Measurements from ENCODE around the gene ARNT2.
"Not testable (repeated sequence)": the region's sequence is repeated elsewhere in the genome, so short reads cannot be mapped to it uniquely, and the experiment has no call there.

Gene ARNT2

DNA sequence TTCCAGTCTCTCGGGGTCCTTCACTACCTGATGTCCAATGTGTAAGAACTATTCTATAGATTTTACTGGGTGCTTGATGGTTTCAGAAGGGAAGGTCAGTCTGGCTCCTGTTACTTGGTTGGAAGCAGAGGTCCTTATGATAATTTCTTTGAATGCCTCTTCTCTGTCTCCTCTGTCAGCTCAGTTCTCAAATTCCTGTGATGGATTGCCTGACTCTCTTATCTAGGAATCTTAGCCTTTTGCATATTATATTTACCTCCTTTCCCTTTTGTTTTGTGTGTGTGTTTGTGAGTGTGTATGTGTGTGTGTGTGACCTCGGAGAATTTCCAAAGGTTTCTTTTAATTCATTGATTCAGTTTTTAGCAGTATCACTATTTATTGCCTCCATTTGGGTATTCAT is 88.2 kb downstream of the ARNT2 start:
- no peak for DNase-seq

DNA sequence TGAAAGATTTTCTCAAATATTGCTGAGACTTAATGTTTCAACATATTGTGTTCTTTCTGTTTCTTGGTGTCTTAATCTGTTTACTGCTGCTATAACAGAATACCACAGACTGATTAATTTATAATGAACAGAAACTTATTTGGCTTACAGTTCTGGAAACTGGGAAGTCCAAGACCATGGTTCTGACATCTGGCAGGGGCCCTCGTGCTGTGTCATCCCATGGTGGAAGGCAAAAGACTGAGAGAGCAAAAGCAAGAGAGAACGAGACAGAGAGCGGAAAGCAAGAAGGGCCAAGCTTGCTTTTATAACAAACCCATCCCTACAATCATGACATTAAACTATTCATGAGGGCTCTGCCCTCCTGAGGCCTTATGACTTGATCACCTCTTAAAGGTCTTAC is 88.7 kb downstream of the ARNT2 start:
- no peak for DNase-seq

DNA sequence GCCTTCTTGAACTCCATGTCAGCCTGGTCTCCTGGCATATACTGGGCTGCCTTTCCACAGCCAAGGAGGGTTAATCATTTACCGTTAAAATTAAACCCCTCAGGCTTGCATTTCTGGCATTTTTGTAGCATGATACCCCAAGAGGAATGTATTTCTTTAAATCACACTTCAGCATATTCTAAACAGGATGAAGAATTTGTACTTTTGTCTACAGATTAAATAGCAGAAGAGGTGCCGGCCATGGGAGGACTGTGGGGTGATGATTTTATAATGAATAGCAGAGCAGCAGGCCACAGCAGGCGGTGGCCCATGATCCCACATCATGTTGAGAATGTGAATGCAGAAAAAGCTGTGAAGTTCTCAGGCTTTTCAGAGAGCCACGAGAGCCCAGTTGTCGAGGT is 90.2 kb downstream of the ARNT2 start:
- no peak for DNase-seq

DNA sequence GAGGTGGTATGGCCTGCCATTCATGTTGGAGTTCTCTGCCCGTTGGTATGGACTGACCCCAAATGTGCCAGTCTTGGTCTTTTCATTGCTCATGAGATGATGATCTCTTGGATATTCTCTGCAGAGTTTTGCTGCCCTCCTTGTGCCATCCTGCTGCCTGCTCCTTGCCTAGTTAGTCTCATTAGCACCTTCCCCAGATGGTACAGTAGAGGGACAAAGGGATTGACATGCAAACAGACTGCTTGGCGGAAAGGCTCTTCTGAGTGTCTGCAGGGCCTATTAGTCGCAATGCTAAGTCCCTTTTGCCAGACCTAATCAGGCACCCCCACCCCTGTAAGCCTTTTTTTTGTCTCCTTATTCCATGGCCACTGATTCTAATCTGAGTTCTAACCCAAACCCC is 90.6 kb downstream of the ARNT2 start:
- no peak for DNase-seq

DNA sequence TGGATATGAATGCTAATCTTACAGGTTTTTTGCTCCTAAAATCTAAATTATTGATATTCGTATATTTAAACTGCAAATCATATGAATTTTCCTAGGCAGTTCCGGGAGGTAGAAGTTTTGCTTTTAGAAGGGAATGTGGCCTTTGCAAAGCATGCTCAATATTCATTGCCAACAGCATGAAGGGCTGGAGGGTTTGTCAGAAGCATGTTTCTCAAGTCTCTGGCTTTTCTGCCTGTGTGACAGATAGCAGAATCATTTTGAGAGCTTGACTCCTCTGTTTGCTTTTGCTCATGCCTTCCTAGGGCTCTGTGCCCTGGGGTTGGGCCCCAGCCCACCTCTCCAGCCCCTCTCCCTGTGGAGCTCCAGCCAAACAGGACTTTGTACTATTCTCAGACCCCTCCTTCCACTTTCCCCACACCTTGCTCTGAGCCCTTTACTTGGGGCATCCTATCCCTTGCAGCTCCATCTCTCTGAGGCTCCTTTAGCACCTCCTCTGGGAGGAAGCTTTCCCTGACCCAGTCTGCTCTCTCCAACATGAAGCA is 91.3 kb downstream of the ARNT2 start:
- DNase-seq: no peak

DNA sequence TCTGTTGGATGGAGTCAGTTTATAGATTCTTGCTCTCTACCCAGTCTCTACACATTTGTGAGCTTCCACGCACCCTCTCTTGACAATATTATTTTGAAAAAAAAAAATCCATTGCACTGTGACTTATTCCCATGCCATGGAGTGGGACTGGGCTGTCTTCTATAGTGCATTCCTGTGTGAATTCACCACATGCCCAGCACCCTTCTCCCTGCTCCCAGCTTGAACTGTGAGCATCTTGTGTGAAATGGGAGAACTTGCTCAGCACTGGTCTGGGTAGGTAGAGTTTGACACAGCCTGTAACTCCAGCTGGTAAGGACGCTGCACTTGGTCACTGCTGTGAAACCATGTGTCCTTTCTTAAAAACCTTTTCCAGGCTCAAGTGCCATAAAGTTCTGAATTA is 91.9 kb downstream of the ARNT2 start:
- no peak for DNase-seq

DNA sequence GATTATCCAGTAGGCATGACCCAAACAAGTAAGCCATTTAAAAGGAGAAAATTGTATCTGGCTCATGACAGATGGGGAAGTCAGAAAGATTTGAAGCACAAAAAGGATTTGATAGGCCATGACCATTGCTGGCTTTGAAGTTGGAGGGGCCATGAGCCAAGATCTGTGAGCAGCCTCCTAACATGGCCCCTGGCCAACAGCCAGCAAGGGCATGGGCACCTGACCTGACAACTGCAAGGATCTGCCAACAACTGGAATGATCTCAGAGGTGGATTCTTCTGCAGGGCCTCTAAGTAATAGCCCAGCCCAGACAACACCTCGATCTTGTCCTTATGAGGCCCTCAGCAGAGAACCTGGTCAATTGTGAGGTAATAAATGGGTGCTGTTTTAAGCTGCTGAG is 93.0 kb downstream of the ARNT2 start:
- DNase-seq: no peak

DNA sequence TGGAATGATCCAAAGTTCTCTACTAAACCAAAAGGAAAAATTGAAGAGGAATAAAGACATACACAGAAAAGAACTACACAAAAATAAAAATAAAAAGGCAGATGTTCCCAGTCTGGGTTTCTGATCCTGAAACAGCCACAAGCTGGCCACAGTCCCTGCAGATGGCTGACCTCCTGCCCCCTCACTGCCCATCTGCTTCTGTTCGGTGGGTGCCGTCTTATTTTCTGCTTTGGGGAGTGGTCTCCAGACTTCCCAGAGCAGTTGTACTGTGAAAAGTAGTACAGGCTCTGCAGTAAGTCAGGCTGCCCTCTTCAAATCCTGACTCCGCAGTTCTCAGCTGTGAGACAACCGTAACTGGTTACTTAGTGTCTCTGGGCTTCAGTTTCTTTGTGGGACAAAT is 94.5 kb downstream of the ARNT2 start:
- DNase-seq: no peak

DNA sequence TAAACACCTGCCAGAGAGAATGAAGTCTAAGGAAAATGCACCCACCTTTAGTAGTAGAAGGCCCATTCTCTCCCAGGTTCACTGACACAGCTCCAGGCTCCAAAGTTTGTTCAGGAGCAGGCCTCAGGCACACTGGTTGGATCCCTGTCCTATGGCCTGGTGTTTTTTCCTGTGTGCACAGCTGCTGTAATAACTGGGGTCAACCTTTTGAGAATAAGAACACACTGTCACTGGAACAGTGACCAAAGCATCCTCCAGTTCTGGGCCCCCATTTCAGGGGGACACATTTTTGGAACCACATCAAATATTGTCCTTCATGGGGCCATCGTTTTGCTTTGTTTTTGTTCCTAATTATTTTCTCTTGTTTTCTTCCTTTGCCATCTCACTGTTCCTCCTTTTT is 95.8 kb downstream of the ARNT2 start:
- DNase-seq: no peak

DNA sequence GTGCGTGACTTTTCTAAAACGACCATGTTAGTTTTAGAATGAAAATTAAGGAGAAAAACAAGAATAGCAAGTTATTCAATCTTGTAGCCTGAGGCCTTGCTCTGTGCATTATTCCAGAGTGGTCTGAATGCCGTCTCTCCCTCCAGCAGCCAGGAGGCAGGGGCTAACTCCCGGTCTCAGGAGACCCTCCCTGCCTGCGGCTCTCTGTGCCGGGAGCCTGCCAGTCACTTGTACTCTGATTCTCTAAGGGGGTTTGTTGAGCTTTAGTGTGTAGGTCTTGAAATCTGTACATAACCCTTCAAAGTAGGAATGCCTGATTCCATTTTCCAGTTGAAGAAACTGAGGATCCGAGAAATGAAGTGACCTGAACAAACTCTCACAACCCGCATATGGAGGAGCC is 97.3 kb downstream of the ARNT2 start:
- DNase-seq: no peak

DNA sequence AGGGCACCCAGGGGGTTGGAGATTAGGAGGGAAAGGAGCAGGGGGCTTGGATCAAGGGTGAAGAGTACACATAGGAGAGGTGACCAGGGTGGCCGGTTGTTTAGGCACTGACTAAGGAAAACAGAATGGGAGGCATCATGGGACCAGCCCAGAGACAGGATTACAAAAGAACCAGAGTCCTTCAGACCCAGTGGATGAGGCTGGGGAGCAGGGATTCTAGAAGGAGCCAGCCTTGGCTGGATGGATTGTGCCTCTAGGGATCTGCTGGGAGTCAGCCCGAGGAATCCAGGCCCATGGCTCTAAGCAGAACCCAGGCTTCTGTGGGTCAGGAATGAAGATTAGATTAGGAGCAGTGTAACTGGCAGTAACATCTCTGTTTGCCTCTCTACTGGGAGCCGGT is 98.6 kb downstream of the ARNT2 start:
- no peak for DNase-seq

DNA sequence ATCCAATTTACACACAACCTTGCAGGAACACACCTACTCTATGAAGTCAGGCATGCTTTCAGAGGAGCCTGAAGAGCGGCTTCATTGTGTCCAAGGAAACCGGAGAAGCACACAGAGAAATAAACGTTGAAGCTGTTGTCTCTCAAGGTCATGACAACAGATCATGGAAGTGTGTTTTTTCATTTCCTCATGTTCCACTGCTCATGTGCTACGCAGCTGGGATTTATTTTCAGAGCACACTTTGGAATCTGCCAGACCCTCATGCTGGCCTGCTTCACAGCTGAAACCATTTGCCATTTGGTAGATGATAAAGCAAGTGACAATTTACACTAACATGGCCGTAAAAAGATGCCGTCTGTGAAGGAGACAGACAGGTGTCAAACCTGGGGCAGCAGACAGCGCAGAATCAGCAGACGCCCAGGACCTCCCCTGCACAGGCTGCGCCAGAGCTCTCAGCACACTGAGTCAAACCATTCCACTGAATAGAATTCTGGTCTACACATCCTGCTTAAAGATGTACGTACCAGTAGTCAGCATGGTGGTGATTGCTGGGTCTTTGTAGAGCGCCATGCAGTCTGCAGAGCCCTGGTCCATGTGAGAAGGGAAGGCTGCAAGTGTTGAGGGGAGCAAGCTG is 99.3 kb downstream of the ARNT2 start:
- DNase-seq: no peak

DNA sequence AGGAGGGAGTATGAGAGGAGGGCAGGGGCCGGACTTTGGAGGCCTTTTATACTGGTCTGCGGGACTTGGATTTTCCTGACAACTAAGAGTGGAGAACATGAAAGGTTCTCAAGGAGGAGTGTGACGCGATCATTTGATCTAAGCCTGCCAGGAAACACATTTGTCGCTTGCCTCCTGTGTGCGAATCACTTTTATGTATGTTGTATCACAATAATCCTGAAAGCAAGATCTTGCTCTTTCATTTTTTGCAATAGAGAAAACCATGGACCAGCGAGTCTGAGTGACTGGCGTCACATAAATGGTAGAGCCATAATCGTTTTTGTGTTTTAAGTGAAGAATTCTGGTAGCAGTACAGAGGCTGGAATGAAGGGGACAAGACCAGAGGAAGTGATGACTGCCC is 100.7 kb downstream of the ARNT2 start:
- DNase-seq: no peak

DNA sequence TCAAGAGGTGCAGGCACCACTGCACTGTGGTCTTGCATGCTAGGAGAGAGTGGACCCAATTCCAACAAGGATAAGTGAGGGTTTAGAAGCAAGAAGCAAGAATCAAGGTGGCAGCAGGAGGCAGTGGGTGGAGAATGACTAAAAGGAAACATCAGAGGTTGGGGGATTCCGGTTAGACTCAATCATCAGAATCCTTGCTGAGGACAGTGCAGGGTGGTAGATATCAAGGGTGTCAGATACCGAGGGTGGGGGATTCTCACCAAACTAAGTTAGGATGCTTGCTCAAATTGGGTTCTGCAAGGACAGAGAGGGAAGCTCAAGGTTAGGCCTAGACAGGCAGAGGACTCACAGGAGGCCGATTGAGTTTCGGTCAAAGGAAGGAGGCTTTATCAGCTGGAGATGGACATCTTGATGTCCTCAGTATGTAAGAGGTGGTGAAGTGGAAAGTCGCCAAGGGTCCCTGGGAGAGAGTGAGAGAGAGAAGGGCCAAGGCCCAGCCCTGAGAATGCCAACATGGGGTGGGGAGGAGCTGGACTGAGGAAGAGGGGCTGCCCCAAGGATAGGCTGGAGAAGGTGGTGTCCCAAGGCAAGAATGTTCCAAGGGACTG is 102.2 kb downstream of the ARNT2 start:
- DNase-seq: no peak

DNA sequence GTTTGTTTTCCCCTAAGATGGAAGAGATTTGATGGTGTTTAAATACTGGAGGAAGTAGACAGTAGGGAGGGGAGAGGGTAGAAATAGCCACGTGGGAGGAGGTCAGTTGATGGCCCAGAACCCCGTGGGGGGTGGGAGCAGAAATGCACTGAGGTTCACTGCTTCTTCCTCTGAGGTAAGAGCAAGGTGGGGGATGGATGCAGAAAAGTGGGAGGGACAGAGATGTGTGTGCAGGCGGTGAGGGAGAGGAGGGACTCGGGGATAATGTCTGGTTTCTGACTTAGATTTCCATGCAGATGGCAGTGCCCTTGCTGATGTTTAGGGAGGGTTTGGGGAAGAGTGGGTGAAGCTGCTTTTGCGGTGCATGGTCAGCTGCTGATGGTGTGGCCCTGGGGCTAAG is 102.9 kb downstream of the ARNT2 start:
- DNase-seq: peak in 3 of 4 experiments; percentile 17 to 22 (median 20)

DNA sequence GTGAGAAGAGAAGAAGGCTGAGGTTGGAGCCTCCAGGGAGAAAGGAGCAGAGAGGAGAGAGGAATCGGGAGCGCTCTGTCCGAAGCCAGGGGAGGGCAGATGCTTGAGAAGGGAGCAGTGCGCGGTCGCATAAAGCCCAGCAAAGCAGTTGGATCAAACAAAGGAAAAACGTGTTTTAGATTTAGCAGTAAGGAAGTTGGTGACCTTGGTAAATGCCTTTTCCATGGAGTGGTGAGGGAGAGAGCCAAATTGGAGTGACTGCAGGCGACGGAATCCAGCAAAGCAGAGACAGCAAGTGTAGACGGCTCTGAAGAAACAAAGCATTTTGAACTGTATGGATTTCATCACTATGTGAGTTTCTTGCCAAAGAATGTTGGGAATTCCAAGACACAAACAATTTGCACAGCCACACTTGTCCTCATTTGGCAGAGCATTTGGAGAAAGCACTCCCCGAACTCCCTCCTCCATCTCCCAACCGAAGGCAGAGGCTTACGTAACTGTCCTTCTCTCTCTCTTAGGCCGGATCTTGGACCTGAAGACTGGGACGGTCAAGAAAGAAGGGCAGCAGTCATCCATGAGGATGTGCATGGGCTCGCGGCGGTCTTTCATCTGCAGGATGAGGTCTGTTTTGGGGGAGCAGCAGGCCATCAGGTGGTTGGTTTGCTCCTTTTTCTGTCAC is 103.6 kb downstream of the ARNT2 start:
- no peak for DNase-seq

DNA sequence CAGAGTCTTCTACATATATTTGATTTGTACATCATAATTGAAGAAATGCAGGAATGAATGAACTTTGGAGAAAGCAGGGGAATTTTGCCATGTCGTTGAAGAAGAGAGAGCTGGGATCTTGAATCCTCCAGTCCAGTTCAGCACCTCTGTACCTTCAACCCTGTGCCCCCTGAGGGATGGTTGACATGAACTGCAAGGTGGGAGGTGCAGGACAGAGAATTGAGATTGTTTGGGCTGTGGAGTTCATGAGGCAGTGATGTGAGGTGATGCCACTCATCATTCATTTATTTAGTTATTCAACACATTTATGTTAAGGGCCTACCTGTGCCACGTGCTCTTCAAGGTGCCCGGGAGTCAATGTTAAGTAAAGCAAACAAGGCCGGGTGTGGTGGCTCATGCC is 104.6 kb downstream of the ARNT2 start:
- DNase-seq: no peak

DNA sequence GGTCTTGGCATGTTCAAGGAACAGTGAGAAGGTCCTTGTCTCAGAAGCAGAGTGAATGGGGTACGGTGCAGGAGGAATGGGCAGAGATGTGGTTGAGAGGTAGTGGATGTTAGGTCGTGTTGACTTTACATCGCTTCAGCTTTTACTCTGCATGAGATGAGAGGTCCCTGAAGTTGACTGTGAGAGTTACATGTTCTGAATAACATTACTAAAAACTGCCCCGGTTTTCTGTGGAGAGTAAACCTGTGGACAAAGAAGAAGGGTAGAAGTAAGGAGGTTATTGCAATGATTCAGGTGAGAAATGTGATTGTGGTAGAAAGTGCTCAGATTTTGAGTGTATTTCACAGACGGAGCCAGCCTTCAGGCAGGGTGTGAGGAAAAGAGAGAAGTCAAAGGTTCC is 105.6 kb downstream of the ARNT2 start:
- DNase-seq: no peak

DNA sequence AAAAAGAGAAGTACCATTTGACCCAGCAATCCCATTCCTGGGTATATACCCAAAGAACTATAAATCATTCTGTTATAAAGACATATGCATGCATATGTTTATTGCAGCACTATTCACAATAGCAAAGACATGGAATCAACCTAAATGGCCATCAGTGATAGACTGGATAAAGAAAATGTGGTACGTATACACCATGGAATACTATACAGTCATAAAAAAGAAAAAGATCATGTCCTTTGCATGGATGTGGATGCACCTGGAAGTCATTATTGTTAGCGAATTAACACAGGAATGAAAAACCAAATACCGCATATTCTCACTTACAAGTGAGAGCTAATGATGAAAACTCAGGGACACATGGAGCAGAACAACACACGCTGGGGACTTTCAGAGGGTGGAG is 106.8 kb downstream of the ARNT2 start:
- not testable (repeated sequence) for DNase-seq

DNA sequence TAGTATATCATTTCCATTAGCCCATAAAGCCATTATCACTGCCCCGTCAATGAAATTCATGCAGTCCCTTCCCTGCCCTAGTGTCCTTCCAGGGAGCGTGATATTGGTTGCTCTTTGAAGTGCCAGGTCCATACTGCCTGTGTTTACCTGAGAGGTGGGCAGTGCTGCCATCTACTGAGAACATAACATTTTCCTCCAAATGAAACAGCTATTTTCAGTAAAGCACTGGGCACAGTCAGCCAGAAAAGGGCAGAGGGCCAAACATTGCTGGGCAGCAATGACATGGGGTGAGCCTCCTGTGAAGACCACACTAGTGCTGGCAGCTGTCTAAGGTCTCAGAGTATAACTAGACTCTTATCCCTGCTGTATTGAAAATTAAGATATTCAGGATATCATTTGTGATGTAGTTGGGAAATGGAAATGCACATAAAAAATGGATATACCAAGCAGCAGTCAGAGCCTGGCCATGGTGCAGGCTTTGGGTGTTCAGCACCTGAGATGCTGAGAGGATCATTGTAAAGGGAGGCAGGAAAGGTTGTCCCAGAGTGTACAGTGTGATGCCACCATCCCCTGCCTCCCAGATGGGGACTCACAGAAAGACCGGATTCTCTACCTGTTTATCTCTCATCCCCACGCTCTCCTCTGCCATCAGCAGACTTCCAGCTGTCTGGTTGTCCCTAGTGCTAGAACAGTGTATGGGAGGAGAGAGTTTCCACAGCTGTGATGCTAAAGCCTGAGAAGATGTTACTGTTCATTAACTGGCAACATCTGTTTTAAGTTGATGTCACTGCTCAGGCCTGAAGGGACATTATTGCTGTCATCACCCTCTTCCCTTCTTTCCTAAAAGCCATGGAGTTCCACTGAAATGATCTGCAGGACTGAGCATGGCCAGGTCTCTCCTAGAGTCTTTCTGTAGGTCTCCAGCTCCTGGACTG is 108.8 kb downstream of the ARNT2 start:
- DNase-seq: no peak

DNA sequence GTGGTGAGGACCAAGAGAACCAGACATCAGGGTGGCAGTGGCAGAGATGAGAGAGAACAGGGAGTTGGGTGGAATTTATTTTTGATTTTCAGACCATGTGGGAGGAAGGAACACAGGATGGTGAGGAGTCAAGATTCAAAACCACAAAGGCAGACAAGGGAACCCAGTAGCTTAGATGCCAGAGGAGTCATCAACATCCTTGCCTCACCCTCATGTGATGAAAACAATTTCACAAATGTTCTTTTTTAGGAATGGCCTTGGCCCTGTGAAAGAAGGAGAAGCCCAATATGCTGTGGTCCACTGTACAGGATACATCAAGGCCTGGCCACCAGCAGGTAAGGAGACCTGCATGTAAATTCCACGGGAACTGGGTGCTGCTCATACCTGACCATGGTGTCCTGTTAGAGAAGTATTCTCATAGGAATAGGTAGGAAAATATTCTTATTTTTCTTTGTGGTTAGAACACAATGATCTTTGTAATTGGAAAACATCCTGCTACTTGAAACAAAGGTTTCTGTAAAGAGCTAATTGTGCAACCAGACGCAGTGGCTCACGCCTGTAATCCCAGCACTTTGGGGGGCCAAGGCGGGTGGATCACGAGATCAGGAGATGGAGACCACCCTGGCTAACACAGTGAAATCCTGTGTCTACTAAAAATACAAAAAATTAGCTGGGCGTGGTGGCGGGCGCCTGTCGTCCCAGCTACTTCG is 110.0 kb downstream of the ARNT2 start:
- peak; percentile 66 to 84 (median 75) for DNase-seq

DNA sequence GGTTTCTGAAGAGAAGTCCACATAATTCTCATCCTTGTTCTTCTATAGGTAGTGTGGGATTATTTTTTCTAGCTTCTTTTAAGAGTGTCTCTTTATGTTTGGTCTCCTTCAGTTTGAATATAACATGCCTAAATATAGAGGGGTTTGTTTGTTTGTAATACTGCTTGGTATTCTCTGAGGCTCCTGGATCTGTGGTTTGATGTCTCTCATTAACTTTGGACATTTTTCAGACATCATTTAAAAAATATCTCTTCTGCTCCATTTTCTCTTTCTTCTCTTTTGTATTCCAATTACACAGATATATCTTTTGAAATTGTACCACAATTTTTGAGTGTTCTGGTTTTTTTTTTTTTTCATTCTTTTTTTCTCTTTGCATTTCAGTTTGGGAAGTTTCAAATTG is 113.1 kb downstream of the ARNT2 start:
- no peak for DNase-seq
